ENCODE results near the gene PHLPP2. TPM values are rescaled to one million over a fixed set of nuclear protein-coding genes. Genes with fewer than 3 reads are reported as not detected.
"Not testable (repeated sequence)": the region's sequence is repeated elsewhere in the genome, so short reads cannot be mapped to it uniquely, and the experiment has no call there.

PHLPP2 gene
- total RNA-seq, 2 donors from 2014 or later: 5.0 to 21.2 TPM

GRCh38 chr16:71595340-71595826 is 129.1 kb downstream of the PHLPP2 start:
- WGBS: 77% methylated on average over 7 of the region's 7 CpGs
- DNase-seq (ENCODE audit: low spot score); H3K27me3 ChIP-seq (replicated peaks; ENCODE audit: insufficient read depth); H3K9me3 ChIP-seq; H3K36me3 ChIP-seq; H3K27ac ChIP-seq; H3K4me1 ChIP-seq (replicated peaks); intact Hi-C loops (cut with DNase I); H3K4me3 ChIP-seq: not testable (repeated sequence)
- peak; percentile 19 for TF ChIP-seq POLR2AphosphoS5 (IDR thresholded peaks at IDR 0.05)

Small RNAs within 50 kb of the gene (small RNA-seq; reads per million reads assigned to genes)
- gene RNU6-208P (0 reads per million in 2 donors), gene SNORA70D (0 reads per million in 2 donors), gene SNORD71 (21,283 to 35,810 reads per million in 2 donors)

Other genes with a start within 250 kb of the PHLPP2 start
- gene ZNF19, start 235.4 kb downstream of the PHLPP2 start, total RNA-seq: 10 to 100 TPM in 1 of 2 donors, 1 to 10 TPM in 1; 5.3 to 11.5 TPM
- gene CHST4, start 198.3 kb downstream of the PHLPP2 start, total RNA-seq: 1 to 10 TPM in 1 of 2 donors, under 1 TPM in 1; 0.18 to 1.2 TPM
- under 1 TPM in 1 of 2 donors, not detected in 1; 0.17 TPM for gene TAT, start 147.6 kb downstream of the PHLPP2 start, total RNA-seq
- gene MARVELD3, start 98.5 kb downstream of the PHLPP2 start, total RNA-seq: 10 to 100 TPM; 11.4 to 20.0 TPM
- gene AP1G1, start 84.1 kb upstream of the PHLPP2 start, total RNA-seq: 10 to 100 TPM; 68.0 to 94.6 TPM
- gene ATXN1L, start 121.3 kb upstream of the PHLPP2 start, total RNA-seq: 10 to 100 TPM; 17.7 to 35.8 TPM
- gene ZNF821, start 159.5 kb upstream of the PHLPP2 start, total RNA-seq: 10 to 100 TPM; 20.0 to 26.6 TPM
- 100 to 1,000 TPM; 193 to 249 TPM for gene IST1, start 170.8 kb upstream of the PHLPP2 start, total RNA-seq